Adrenal gland (tissue), 12 donors: Measurements from ENCODE around the gene MAP4K1. TPM values are rescaled to one million over a fixed set of nuclear protein-coding genes. Genes with fewer than 3 reads are reported as not detected.

Experiments
- DNase-seq, 7 donors: peaks; one replicate each; pipeline ENCODE4 v3.0.0-alpha.2; 2019 to 2020
- H3K27ac ChIP-seq, 5 donors: fragments of 200-600 bp; sonication (generic) in 4 of 5; 1 replicate in 3 of 5; 2 replicates in 2 of 5; pipeline versions ENCODE4 v1.5.1 to v1.8.0; 2016 to 2020; ENCODE audit warnings: mild to moderate bottlenecking in 1 of 5
- H3K27me3 ChIP-seq: fragments of 200-600 bp; 2 replicates; pipeline ENCODE4 v1.8.0; 2021
- H3K36me3 ChIP-seq, 2 donors: fragments of 200-600 bp; replicated peaks in 1 of 2; 1 replicate in 1 of 2; 2 replicates in 1 of 2; pipeline versions ENCODE4 v1.5.1 to v1.8.0; 2018 to 2022
- H3K4me1 ChIP-seq, 2 donors: fragments of 200-600 bp; replicated peaks in 1 of 2; 1 replicate in 1 of 2; 2 replicates in 1 of 2; pipeline versions ENCODE4 v1.5.1 to v1.8.0; 2018 to 2021
- H3K4me3 ChIP-seq, 4 donors: fragments of 200-600 bp; sonication (generic) in 3 of 4; one replicate each; pipeline ENCODE4 v1.5.1; 2016 to 2018
- H3K9me3 ChIP-seq, 3 donors: fragments of 200-600 bp; sonication (generic) in 1 of 3; replicated peaks in 1 of 3; 1 replicate in 2 of 3; 2 replicates in 1 of 3; pipeline versions ENCODE4 v1.5.1 to v1.8.0; 2016 to 2021
- POLR2A ChIP-seq, 2 donors: fragments of 450-650 bp; IDR thresholded peaks; one replicate each; pipeline ENCODE4 v1.6.1; 2017; ENCODE audit warnings: antibody characterized with exemption in 2 of 2, mild to moderate bottlenecking in 2 of 2, moderate library complexity in 1 of 2
- WGBS, 4 donors: extraction: QIAGEN DNeasy Blood & Tissue Kit in 2 of 4; methylation state at CpG; one replicate each; pipeline versions ENCODE4 v1.1.5 to v1.1.7; 2013 to 2017; 5-methylcytosine and 5-hydroxymethylcytosine counted together
- intact Hi-C, 2 donors: fragments of 100-400 bp; cut with DNase I; formaldehyde crosslinking; loops; one replicate each; pipeline versions ENCODE4 v1.14.1 to v1.15.0; 2022 to 2023
- polyA plus RNA-seq, 3 donors: library from polyadenylated mRNA; stranded (reverse); fragments of 200-250 nt in 2 of 3; fragments of 350-450 nt in 1 of 3; fragmentation: Illumina TruSeq in 1 of 3; extraction: RNeasy Lipid Tissue Mini Kit (QIAGEN cat#74804) in 1 of 3; gene quantifications; one replicate each; pipeline ENCODE4 v1.2.3, GENCODE V29; 2013 to 2014
- total RNA-seq, 9 donors: library from RNA; depleted of rRNA in 4 of 9; stranded (reverse); fragments of >200 nt in 4 of 9; fragments of 120-200 nt in 1 of 9; fragmentation: NEBNext Ultra II Directional in 1 of 9; extraction: Animal tissue kit (Norgen Biotek cat#: 25700) in 1 of 9; gene quantifications; one replicate each; pipeline versions ENCODE4 v1.1.0 to v1.2.4, GENCODE V29; 2013 to 2023
- TF ChIP-seq, protein P1 (sequence below), 6 experiments: fragments of 450-650 bp in 4 of 6; fragments of 200-600 bp in 2 of 6; sonication (generic) in 1 of 6; IDR thresholded peaks; 1 replicate in 5 of 6; 2 replicates in 1 of 6; pipeline versions ENCODE4 v1.5.1 to v1.8.0; 2016 to 2021; ENCODE audit warnings: antibody characterized with exemption in 6 of 6, mild to moderate bottlenecking in 2 of 6, moderate library complexity in 1 of 6
- donor health status: healthy with polysubstance abuse.
- donor health status: Bipolar disorder and iron deficiency.
- donor health status: DM: yes; HTN: yes; CAD: no.
- donor health status: DM: no; HTN: no; CAD: no.
- donor health status: DM: no; HTN: no; CAD: no.
- donor health status: DM: yes; HTN: yes; CAD: no.

Gene MAP4K1
- total and polyA plus RNA-seq, 12 donors, result 1.1 to 12.5 (median 4.1) TPM

DNA sequence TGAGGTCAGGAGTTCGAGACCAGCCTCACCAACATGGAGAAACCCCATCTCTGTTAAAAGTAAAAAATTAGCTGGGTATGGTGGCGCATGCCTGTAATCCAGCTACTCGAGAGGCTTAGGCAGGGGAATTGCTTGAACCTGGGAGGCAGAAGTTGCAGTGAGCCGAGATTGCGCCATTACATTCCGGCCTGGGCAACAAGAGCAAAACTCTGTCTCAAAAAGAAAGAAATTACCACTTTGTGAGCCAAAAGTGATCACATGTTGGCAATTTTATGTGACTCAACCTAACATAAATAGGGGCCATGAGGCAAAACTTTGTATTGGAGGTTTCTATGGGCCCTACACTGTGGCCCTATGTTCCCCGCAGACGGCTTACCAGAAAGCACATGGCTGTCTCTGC lies 72.2 kb downstream of the MAP4K1 start:
- Histone ChIP-seq H3K27me3 (no peaks in the 10 kb centered on the region), H3K4me1 (peaks cover 7 to 11% of the 10 kb centered on the region in 2 donors), H3K9me3 (no peaks in the 10 kb centered on the region), H3K36me3 (no peaks in the 10 kb centered on the region), H3K27ac (no peak overlapping the region), H3K4me3 (no peak overlapping the region)
- intact Hi-C loops, result loop anchor here in 1 of 2 donors (10.0 kb wide), 1 partner anchor 89 kb away; no protein-coding TSS in a partner anchor
- WGBS, 4 donors, result 86 to 92% (median 88%) methylated on average over 8 of the region's 8 CpGs
- TF ChIP-seq, protein P1, sequence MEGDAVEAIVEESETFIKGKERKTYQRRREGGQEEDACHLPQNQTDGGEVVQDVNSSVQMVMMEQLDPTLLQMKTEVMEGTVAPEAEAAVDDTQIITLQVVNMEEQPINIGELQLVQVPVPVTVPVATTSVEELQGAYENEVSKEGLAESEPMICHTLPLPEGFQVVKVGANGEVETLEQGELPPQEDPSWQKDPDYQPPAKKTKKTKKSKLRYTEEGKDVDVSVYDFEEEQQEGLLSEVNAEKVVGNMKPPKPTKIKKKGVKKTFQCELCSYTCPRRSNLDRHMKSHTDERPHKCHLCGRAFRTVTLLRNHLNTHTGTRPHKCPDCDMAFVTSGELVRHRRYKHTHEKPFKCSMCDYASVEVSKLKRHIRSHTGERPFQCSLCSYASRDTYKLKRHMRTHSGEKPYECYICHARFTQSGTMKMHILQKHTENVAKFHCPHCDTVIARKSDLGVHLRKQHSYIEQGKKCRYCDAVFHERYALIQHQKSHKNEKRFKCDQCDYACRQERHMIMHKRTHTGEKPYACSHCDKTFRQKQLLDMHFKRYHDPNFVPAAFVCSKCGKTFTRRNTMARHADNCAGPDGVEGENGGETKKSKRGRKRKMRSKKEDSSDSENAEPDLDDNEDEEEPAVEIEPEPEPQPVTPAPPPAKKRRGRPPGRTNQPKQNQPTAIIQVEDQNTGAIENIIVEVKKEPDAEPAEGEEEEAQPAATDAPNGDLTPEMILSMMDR (IDR thresholded peaks at IDR 0.05), result no peak
- no peak for TF ChIP-seq POLR2A (IDR thresholded peaks at IDR 0.05)
- no peak for DNase-seq

DNA sequence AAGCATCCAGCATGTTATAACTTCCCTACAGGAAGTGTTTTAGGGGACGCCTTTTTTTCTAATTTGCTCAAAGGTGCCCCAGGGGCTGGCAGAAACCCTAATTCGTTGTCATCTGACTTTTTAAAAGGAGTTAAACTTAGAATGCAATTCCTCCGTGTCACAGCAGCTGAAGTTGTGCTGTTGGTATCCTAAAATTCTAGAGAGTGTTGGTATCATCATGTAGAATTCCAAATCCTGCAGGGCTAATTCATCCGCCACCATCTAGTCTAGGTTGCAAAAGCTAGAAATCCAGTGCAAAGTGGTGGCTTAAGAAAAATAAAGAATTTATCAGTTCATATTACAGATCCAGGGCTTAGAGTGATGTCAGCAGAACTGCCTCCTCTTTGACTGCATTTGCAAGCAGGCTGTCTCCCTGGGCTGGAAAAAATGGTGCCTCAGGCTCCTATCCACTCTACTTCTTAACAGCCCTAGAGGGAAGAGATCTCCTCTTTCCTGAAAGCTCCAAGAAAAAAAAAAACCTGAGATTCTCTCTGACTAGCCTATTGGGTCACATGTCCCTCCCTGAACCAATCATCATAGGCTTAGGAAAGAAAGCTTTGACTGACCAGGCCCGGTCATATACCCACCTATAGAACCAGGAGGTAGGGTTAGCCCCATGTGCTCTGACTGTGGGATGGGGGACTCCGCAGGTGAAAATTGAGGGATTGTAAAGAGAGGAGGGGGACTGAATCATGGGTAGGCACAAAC lies 73.0 kb downstream of the MAP4K1 start:
- 38 to 41% (median 40%) methylated on average over 6 of the region's 6 CpGs for WGBS, 4 donors
- H3K4me1 ChIP-seq, result peaks cover 7 to 11% of the 10 kb centered on the region in 2 donors
- H3K36me3 ChIP-seq, result no peaks in the 10 kb centered on the region
- H3K27me3 ChIP-seq, result no peaks in the 10 kb centered on the region
- no peak for DNase-seq
- TF ChIP-seq POLR2A (IDR thresholded peaks at IDR 0.05), result no peak
- TF ChIP-seq, protein P1 (IDR thresholded peaks at IDR 0.05), result peak in 1 of 6 experiments; percentile 58
- intact Hi-C loops, result loop anchor here in 1 of 2 donors (10.0 kb wide), 1 partner anchor 90 kb away; no protein-coding TSS in a partner anchor
- no peaks in the 10 kb centered on the region for H3K9me3 ChIP-seq
- H3K4me3 ChIP-seq, result peak overlapping the region in 1 of 4 donors; percentile 2
- peak overlapping the region in 4 of 5 donors; percentile 12 to 85 (median 58) for H3K27ac ChIP-seq

DNA sequence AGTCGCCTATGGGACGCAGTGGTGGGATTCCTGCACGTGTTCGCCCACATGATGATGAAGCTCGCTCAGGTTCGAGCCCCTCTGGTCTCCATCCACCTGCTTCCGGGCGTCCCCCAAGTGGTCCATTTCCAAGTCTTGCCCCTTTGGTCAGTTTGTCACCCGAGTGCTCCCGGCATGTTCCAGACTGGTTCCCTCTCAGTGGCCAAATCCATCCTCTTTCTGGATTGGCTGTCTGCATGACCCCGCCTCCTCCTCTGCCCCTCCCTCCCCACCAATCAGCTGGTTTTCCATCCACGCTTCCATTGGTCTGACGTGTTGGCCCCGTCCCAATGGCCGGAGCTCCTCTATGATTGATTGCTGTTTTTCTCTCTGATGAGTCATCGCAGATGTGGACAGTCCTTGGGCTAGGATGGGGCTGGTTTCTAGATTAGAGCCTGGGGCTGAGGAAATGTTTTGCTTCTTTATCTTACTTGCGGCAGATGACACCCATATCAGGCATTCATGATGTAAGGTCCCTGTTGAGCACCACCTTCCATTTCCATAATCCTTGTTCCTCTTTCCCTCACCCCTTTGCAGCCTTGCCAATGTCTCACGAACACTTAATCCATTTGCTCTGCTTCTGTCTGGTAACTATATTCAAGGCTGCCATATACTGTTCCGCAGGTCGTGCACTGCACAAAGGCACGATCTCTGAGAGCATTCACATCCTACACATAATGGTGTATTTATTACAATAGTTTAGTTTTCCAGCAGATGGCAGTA lies 73.8 kb downstream of the MAP4K1 start:
- TF ChIP-seq, protein P1 (IDR thresholded peaks at IDR 0.05), result peak in 5 of 6 experiments; percentile 39 to 74 (median 60)
- TF ChIP-seq POLR2A (IDR thresholded peaks at IDR 0.05), result no peak
- Histone ChIP-seq H3K4me1 (peaks cover 7 to 11% of the 10 kb centered on the region in 2 donors), H3K9me3 (no peaks in the 10 kb centered on the region), H3K27ac (peak overlapping the region in 4 of 5 donors; percentile 12 to 85 (median 58)), H3K36me3 (no peaks in the 10 kb centered on the region), H3K4me3 (peak overlapping the region in 1 of 4 donors; percentile 2), H3K27me3 (no peaks in the 10 kb centered on the region)
- WGBS, 4 donors, result 34 to 46% (median 39%) methylated on average over 13 to 21 of the region's 21 CpGs
- intact Hi-C loops, result loop anchor here in 1 of 2 donors (10.0 kb wide), 1 partner anchor 91 kb away; no protein-coding TSS in a partner anchor
- peak; percentile 83 to 95 (median 93) for DNase-seq

DNA sequence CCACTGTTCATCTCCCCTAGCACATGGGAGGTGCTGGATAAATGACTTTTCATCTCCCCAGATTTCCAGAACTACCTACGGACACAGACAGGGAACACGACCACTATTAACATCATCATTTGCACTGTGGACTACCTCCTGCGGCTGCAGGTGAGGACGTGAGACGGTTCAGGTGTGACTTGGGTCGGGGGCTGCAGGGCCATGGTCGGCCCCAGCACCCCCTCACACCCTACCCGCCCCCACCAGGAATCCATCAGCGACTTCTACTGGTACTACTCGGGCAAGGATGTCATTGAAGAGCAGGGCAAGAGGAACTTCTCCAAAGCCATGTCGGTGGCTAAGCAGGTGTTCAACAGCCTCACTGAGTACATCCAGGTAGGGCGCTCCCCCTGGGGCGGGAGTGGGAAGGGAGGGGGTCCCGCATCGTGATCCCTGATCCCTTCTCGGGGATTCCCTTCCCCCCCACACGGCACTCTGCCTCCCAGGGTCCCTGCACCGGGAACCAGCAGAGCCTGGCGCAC lies 74.4 kb downstream of the MAP4K1 start:
- intact Hi-C loops, result loop anchor here in 1 of 2 donors (10.0 kb wide), 1 partner anchor 91 kb away; no protein-coding TSS in a partner anchor
- Histone ChIP-seq H3K27ac (no peak overlapping the region), H3K36me3 (no peaks in the 10 kb centered on the region), H3K9me3 (no peaks in the 10 kb centered on the region), H3K4me1 (peaks cover 7 to 11% of the 10 kb centered on the region in 2 donors), H3K27me3 (no peaks in the 10 kb centered on the region), H3K4me3 (no peak overlapping the region)
- 80 to 88% (median 84%) methylated on average over 8 to 19 of the region's 19 CpGs for WGBS, 4 donors
- DNase-seq, result no peak
- no peak for TF ChIP-seq POLR2A (IDR thresholded peaks at IDR 0.05)
- TF ChIP-seq, protein P1 (IDR thresholded peaks at IDR 0.05), result no peak
